LoVo (cell line): ENCODE data around the gene NUP188.

Experiments used
- DNase-seq: peaks from one replicate; pipeline ENCODE4 v3.0.0-alpha.2; 2016; ENCODE audit warnings: low spot score

The NUP188 gene

GRCh38 chr9:129007766-129008468 lies 60.4 kb downstream of the NUP188 start:
- DNase-seq = no peak

GRCh38 chr9:129008469-129008965 lies 61.0 kb downstream of the NUP188 start:
- no peak for DNase-seq

DNA sequence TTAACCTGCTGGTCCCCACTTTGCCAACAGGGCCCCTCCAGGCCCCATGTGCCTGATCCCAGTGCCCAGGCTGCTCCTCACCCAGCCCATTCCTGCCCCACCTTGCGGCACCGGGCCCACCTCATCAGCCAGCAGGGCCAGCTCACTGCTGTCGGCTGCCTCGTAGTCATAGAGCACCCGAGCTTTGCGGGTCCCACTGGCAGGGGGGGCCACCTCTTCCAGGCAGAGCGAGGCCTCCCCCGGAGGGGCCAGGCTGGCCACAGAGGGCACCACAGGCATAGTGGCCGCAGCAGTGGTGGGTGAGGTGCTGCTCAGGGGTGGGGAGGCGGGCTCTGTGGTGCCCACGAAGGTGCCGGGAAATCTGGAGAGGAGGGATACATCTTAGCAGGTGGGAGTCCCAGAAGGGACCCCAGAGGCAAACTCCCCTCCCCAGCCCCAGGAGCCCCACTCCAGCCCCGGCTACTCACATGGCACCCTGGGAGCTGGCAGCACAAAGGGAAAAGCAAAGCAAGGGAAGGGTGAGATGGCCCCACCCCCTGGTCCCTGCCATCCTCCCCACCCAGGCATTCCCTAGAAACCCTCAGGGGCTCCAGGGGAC lies 61.6 kb downstream of the NUP188 start:
- DNase-seq = no peak

GRCh38 chr9:129009584-129010141 lies 62.2 kb downstream of the NUP188 start:
- DNase-seq = no peak

DNA sequence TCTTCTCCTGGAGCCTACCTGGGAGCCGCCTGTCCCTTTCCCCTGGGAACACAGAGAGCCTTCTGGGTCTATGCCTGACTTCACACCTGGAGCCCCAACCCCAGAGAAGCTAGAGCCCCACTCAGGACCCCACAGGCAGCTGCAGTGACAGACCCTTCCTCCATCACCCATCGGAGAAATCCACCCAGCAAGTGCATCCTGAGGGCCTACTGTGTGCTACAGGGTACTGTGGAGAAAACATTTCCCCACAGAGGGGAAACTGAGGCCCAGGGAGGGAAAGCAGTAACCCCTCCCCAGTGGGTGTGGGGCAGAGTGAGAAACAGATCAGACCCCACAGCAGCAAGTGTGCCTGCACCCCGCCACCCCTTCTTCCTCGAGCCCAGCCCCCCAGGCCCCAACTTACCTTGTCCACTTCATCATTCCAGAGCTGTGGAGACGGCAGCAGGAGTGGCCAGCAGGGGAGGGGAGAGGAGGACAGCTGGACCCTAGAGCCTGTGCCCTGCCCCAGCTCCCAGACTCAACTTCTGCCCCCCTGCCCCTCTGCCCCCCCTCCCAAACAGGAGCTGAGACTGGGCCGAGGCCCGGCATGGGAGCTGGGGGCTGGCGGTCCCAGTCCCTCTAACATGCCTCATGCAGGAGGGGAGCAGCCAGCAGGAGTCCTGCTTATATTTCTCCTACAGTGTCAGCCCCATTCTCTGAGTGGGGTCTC lies 62.9 kb downstream of the NUP188 start:
- DNase-seq = no peak

DNA sequence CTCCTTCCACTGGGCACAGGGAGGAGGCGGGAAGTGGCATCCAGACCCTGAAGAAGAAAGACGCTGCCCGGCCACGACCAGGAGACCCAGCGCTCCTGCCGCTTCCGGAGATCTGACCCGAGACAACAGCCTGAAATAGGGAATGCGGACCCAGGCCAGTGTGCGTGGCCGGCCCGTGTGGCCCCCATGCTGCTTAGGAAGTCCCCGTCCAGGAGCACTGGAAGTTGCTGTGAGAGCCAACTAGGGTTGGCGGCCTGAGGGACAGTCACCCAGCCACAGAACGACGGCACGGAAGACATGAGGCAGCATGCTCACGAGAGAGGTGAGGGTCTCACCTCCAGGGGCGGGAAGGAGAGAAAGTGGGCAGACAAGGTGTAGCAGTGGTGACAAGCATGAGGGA lies 63.7 kb downstream of the NUP188 start:
- DNase-seq = no peak

GRCh38 chr9:129011761-129012181 lies 64.3 kb downstream of the NUP188 start:
- DNase-seq = no peak

GRCh38 chr9:129012343-129012742 lies 64.8 kb downstream of the NUP188 start:
- DNase-seq = no peak

GRCh38 chr9:129012893-129013448 lies 65.5 kb downstream of the NUP188 start:
- no peak for DNase-seq

- no peak for DNase-seq
These were observed 66.2 kb downstream of the NUP188 start for GRCh38 chr9:129013674-129014073.

- no peak for DNase-seq
These were observed 66.6 kb downstream of the NUP188 start for GRCh38 chr9:129014124-129014523.

GRCh38 chr9:129014608-129015007 lies 67.1 kb downstream of the NUP188 start:
- no peak for DNase-seq

DNA sequence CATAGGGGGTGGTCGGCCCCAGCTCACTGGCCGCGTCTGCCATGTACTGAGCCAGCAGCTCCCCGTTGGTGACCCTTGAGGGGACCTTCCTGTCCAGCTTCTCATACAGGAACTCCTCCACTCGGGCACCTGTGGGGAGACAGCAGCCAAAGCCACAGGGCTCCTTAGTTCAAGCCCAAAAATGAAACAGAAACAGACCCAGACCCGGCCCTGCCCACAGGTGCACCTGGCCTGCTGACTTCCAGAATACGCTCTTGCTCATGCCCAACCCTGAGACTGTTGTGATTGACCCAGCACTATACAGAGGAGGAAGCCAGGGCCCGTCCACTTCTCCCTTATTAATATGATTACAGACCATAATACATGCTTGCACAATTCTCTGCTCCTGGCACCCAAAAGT lies 73.6 kb downstream of the NUP188 start:
- DNase-seq = no peak

GRCh38 chr9:129022037-129022436 lies 74.5 kb downstream of the NUP188 start:
- DNase-seq = no peak

DNA sequence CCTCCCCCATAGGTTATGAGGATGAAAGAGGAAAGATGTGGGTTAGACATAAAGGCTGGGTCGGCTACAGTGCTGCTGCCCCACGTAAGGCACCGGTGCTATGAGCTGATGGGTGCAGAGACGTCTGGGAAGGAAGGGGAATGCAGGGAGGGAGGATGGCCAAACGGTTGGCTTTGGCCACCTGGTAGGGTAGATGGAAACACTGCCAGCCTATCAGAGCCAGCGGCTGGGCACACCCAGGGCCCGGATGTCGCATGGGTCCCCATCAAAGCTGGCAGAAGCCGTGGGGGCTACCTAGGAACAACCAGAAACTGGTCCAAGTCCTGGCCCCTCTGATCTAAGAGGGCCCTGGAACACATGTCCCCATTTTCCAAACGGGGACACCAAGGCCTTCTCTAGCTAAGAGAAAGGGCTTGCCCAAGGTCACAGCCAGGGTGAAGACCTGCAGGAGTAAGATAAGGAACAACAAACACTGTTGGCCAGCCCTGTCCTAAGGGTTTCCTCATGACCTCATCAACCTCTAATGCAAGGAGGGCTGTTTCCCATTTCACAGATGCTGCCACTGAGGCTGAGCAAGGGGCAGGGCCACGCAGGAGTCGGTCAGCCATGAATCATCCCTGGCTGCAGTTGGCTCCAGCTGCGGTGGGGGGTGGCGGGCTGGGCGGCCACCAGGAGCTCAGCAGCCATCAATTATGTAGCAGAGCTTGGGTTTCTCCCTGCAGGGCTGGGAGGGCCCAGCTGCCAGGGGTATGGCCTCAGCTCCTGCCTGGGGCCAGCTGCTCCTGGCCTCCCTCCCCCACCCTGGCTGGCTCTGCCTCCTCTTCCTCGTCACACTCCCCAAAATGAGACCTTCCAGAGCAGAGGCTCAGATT lies 75.8 kb downstream of the NUP188 start:
- DNase-seq = no peak

DNA sequence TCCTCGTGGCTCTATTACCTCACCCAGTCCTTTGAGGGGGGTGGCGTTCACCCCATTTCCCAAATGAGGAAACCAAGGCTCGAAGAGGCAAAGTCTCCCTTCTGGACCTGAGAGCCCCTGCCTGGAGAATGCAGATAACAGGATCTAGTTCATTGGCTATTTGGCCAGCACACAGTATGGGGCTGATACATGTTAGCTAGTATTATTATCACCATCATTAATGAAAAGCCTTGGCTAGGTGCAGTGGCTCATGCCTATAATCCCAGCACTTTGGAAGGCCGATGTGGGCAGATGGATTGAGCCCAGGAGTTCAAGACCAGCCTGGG lies 76.4 kb downstream of the NUP188 start:
- DNase-seq = no peak

DNA sequence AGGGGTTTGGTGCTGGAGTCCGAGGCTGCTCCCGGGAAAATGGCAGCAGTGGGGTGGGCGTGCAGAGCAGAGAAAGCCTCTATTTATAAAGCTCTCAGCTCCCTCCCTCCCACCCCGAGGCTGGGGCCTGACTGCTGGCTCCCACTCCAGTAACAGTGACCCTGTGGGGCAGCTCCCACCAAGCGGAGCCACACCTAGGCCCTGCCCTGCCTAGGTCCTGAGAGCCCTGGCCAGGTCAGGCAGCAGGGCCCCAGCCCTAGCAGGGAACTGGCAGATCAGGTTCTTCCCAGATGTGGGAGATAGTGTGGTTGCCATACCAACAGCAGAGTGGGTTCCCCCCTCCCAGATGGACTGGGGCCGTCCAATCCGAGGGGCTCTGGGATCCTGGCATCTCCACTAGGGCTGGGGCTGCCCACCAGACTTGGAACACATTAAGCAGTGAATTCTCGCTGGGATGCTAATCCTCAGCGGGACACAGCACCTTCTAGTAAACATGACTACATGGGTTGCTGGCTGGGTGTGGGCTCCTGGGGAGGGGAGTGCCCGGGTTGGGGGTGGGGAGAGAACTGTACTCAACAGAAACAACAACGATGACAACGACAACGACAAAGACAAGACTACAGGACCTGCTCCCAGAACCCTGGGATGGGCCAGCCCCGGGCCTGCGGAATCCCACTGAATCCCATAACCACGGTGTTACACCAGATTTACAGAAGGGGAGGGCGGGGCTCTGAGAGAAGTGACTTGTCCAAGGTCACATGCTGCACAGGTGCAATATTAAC lies 79.1 kb downstream of the NUP188 start:
- DNase-seq = no peak

DNA sequence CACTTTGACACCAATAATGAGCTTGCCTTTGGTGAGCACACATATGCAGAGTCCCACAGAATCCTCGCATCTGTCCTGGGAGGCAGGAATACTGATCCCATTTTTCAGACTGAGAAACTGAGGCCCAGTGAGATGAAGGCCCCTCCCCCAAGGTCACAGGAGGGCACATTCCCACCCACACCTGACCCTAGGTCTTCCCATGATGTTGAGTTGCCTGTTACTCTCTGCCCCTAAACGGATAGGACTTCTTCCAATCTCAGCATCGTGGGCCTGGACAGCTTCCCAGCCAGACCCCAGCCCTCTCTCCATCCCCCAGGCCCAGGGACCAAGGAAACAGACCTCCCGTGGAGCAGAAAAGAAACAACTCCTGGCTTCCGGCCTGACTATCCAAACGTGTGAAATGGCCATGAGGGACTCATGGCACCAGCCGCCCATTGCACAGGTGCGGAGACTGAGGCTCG lies 79.8 kb downstream of the NUP188 start:
- no peak for DNase-seq

GRCh38 chr9:129027685-129028191 lies 80.2 kb downstream of the NUP188 start:
- DNase-seq = no peak

DNA sequence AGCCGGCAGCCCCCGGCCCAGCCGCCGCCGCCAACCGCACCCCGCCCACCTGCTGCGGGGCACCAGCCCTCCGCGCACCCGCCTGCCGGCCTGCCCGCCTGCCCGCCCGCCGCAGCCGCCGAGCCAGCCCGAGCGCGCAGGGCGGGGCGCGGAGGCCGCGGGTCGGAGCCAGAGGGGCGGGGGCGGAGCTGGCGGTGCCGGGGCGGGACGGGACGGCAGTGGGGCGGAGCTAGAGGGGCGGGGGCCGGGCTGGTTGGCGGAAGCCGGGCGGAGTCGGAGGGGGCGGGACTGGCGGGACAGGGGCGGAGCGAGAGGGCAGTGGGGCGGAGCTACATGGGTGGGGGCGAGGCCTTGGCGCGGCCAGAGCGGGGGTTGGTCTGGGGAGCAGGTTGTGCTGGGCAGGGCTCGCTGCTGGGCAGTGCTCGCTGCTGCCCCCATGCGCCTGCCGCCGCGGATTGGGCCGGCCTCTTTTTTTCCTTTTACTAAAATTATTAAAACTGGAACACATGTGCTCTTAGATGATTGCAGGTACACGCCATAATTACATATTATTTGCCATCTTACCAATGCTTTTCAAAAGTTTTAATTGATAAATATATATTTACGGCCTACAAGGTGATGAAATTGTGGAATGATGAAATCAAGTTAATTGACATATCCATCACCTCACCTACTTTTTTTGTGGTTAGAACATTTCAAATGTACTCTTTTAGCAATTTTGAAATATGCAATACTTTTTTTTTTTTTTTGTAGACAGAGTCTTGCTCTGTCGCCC lies 80.9 kb downstream of the NUP188 start, which contains the start of gene SH3GLB2:
Gene SH3GLB2, minus strand, starts transcription at position 140 of the 775 bp plus-strand sequence. CDS start 177 bp downstream, outside the sequence.
- DNase-seq = peak; percentile 95
